C4-2B (cell line): ENCODE results near the gene THOP1.

Experiments used
- ZFX ChIP-seq: fragments of 450-650 bp; IDR thresholded peaks from 2 replicates; pipeline ENCODE4 v1.6.1; 2017
- TF ChIP-seq, protein P1 (sequence below): fragments of 450-650 bp; conservative IDR thresholded peaks from 2 replicates; pipeline ENCODE4 v1.5.1; 2017; ENCODE audit warnings: mild to moderate bottlenecking

DNA sequence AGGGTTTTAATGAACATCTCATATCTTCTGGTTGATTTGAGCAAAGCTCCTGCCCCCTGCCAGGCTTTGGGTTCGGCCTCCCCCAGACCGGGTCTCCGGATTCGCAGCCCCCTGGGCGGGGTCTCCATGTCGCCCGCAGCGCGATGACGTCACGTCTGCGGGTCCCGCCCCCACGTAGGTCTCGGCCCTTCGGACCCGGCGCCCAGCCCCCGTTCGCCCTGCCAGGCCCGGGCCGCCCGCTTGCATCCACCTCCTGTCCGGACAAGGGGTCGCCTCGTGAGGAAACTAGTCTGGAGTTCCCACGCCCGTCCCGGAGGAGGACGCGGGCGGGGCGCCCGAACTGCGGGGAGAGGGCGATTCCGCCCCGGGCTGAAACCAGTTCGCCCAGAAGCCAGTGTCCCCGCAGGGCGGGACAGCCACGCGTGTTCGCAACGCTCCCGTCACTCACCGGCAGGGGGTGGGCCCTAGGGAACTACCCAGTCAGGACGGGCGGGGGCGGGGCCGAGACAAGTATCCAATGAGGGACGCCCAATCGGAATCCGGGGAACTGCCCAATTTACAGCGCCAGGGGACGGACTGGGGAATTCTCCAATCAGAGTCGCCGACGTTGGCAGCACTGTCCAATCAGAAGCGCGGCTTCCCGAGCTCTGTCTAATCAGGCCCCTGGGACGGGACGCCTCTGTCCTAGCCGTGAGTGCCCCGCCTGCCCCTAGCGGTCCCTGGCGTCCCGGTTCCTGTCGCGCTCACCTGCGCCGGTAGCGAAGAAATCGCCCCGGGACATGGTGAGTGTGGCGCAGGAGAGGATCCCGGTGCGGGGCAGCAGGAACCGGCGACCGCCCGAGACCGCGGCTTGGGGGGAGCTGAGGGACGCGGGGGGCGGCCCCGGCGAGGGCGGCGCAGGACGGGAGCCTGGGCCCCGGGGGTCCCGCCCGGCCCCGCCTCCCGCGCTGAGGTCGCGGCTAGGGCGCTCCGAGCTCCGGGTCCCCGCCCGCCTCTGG is 55.8 kb downstream of the THOP1 start, which contains the start of gene ZNF555:
- TF ChIP-seq, protein P1, sequence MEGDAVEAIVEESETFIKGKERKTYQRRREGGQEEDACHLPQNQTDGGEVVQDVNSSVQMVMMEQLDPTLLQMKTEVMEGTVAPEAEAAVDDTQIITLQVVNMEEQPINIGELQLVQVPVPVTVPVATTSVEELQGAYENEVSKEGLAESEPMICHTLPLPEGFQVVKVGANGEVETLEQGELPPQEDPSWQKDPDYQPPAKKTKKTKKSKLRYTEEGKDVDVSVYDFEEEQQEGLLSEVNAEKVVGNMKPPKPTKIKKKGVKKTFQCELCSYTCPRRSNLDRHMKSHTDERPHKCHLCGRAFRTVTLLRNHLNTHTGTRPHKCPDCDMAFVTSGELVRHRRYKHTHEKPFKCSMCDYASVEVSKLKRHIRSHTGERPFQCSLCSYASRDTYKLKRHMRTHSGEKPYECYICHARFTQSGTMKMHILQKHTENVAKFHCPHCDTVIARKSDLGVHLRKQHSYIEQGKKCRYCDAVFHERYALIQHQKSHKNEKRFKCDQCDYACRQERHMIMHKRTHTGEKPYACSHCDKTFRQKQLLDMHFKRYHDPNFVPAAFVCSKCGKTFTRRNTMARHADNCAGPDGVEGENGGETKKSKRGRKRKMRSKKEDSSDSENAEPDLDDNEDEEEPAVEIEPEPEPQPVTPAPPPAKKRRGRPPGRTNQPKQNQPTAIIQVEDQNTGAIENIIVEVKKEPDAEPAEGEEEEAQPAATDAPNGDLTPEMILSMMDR = no peak
- no peak for TF ChIP-seq ZFX
